Measurements from ENCODE around the gene NCEH1. TPM values are rescaled to one million over a fixed set of nuclear protein-coding genes. Genes with fewer than 3 reads are reported as not detected.

Gene NCEH1
- total RNA-seq, 1 donor from 2014 or later: 4.5 TPM

DNA sequence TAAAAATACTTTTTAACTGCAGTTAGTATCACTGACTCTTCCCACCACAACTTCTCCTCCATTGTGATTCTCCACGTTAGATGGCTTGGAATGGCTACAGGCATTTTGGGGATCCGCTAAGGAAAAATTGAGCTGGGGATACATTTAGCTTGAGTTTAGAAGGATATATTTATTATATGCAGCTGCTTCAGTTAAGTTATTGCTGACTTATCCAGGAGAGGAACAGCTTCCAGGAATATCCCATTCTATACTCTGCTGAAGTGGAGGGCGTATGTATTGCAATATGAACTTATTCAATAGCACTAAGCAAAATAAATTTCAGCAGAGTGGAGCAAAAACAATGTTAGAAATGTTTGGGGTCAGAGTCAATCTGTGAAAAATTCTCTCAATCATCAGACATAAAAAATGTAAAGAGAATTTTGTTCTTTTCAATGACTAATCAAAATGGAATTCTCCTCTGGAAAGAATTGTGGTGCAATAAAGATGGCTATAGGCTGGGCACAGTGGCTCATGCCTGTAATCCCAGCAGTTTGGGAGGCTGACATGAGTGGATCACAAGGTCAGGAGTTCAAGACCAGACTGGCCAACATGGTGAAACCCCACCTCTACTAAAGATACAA is 84.7 kb downstream of the NCEH1 start:
- intact Hi-C loops (cut with micrococcal nuclease): no loop called here
- no peak for DNase-seq
- POLR2A ChIA-PET: interaction anchor here (0.6 kb wide), 1 partner anchor 165 kb away, joined by 4 read pairs; no protein-coding TSS in a partner anchor
- CTCF ChIA-PET: interaction anchor here (1.5 kb wide), 1 partner anchor 134 kb away, joined by 3 read pairs; no protein-coding TSS in a partner anchor
- no peak for ATAC-seq (ENCODE audit: low read depth)
- H3K27me3 Mint-ChIP-seq: peaks cover 3% of the 10 kb centered on the region
- peaks cover 8% of the 10 kb centered on the region for H3K36me3 Mint-ChIP-seq (ENCODE audit: low read depth)
- TF ChIP-seq CTCF (IDR thresholded peaks at IDR 0.05): no peak
- H3K4me1 Mint-ChIP-seq: no peaks in the 10 kb centered on the region
- H3K9me3 Mint-ChIP-seq: no peaks in the 10 kb centered on the region
- H3K27ac Mint-ChIP-seq: no peak overlapping the region
- H3K4me3 Mint-ChIP-seq: no peak overlapping the region

DNA sequence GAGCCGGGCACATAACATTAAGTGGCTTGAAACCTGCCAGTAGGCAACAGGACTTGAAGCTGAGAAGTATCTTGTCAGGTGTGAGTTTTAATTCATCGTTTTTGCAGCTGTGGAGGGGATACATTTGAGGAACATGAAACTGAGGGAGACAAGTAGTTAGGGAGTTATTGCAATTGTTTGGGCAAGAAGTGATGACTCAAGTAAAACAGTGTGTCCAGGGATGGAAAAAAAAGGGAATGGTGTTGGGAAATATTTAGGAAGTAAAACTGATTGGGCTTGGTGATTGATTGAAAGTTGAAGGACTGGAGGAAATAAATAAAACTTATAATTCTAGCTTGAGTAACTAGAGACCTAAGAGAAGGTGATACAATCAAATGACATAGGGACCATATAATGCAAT is 85.5 kb downstream of the NCEH1 start:
- H3K36me3 Mint-ChIP-seq (ENCODE audit: low read depth): peaks cover 8% of the 10 kb centered on the region
- H3K4me1 Mint-ChIP-seq: no peaks in the 10 kb centered on the region
- DNase-seq (no peak), ATAC-seq (ENCODE audit: low read depth) (no peak)
- intact Hi-C loops (cut with micrococcal nuclease): no loop called here
- CTCF ChIA-PET: interaction anchor here (0.9 to 1.7 kb wide), 4 partner anchors 8 to 284 kb away, joined by 3 to 4 read pairs (median 4); no protein-coding TSS in a partner anchor
- no peaks in the 10 kb centered on the region for H3K9me3 Mint-ChIP-seq
- POLR2A ChIA-PET: no interaction called here
- no peak overlapping the region for H3K27ac Mint-ChIP-seq
- no peak for TF ChIP-seq CTCF (IDR thresholded peaks at IDR 0.05)
- H3K4me3 Mint-ChIP-seq: no peak overlapping the region
- H3K27me3 Mint-ChIP-seq: peaks cover 3% of the 10 kb centered on the region

DNA sequence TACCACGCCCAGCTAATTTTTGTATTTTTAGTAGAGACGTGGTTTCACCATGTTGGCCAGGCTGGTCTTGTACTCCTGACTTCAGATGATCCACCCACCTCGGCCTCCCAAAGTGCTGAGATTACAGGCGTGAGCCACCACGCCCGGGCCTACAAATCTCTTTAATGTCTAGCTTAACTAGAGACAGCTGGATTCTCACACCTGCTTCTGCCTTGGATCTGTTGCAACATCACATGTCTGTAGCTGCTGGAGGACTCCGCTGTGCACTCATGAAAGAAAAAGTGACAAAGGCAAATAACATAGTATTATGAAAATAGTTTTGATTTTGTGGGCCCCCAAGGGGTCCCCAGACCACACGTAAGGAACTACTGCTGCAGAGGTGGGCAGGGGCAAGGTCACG is 85.9 kb downstream of the NCEH1 start:
- H3K27ac Mint-ChIP-seq: no peak overlapping the region
- ChIA-PET POLR2A (no interaction called here), CTCF (interaction anchor here (0.9 to 1.7 kb wide), 5 partner anchors 8 to 284 kb away, joined by 3 to 4 read pairs (median 3); no protein-coding TSS in a partner anchor)
- no peak overlapping the region for H3K4me3 Mint-ChIP-seq
- TF ChIP-seq CTCF (IDR thresholded peaks at IDR 0.05): no peak
- H3K27me3 Mint-ChIP-seq: peaks cover 3% of the 10 kb centered on the region
- no peaks in the 10 kb centered on the region for H3K4me1 Mint-ChIP-seq
- DNase-seq (no peak), ATAC-seq (ENCODE audit: low read depth) (no peak)
- H3K9me3 Mint-ChIP-seq: no peaks in the 10 kb centered on the region
- intact Hi-C loops (cut with micrococcal nuclease): no loop called here
- H3K36me3 Mint-ChIP-seq (ENCODE audit: low read depth): peaks cover 5% of the 10 kb centered on the region

- Mint-ChIP-seq H3K36me3 (ENCODE audit: low read depth) (no peaks in the 10 kb centered on the region), H3K9me3 (peaks cover 5% of the 10 kb centered on the region), H3K27me3 (peaks cover 3% of the 10 kb centered on the region), H3K4me3 (no peak overlapping the region), H3K4me1 (no peaks in the 10 kb centered on the region), H3K27ac (no peak overlapping the region)
- no peak for ATAC-seq (ENCODE audit: low read depth)
- intact Hi-C loops (cut with micrococcal nuclease): loop anchor here (1.0 kb wide), 5 partner anchors 43 to 291 kb away; partner anchors contain the start of gene NCEH1
- CTCF ChIA-PET: interaction anchor here (0.6 to 2.0 kb wide), 6 partner anchors 16 to 378 kb away, joined by 3 to 8 read pairs (median 4); no protein-coding TSS in a partner anchor
- POLR2A ChIA-PET: no interaction called here
- peak; percentile 61 for TF ChIP-seq CTCF (IDR thresholded peaks at IDR 0.05)
- DNase-seq: no peak
These were observed 87.8 kb downstream of the NCEH1 start for GRCh38 chr3:172622916-172623700.

DNA sequence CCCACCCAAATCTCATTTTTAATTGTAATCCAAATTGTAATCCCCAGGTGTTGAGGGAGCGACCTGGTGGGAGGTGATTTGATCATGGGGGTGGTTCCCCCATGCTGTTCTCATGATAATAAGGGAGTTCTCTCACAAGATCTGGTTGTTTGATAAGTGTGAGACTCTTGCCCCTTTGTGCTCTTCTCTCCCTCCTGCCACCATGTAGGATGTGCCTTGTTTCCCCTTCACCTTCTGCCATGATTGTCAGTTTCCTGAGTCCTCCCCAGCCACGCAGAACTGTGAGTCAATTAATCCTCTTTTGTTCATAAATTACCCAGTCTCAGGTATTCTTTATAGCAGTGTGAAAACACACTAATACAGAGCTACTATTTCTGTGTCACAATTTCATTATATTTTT is 88.7 kb downstream of the NCEH1 start:
- Mint-ChIP-seq H3K27ac (no peak overlapping the region), H3K4me3 (no peak overlapping the region), H3K27me3 (peaks cover 3% of the 10 kb centered on the region), H3K9me3 (peaks cover 5% of the 10 kb centered on the region), H3K4me1 (no peaks in the 10 kb centered on the region), H3K36me3 (ENCODE audit: low read depth) (no peaks in the 10 kb centered on the region)
- ChIA-PET POLR2A (no interaction called here), CTCF (interaction anchor here (1.0 to 2.0 kb wide), 3 partner anchors 15 to 290 kb away, joined by 4 to 8 read pairs (median 4); no protein-coding TSS in a partner anchor)
- no peak for DNase-seq
- intact Hi-C loops (cut with micrococcal nuclease): no loop called here
- no peak for ATAC-seq (ENCODE audit: low read depth)
- no peak for TF ChIP-seq CTCF (IDR thresholded peaks at IDR 0.05)

All from activated B cell treated with CpG ODN at 0.5 μM for 24 hours (primary cell).